ENCODE results near the gene RFC4. TPM values are rescaled to one million over a fixed set of nuclear protein-coding genes. Genes with fewer than 3 reads are reported as not detected.

Gene RFC4
- total RNA-seq, 1 experiment from 2014 or later = 116 TPM

GRCh38 chr3:186754006-186754405 is 52.3 kb downstream of the RFC4 start:
- CTCF ChIA-PET = no interaction called here

GRCh38 chr3:186751480-186751879 is 54.8 kb downstream of the RFC4 start:
- BruUV-seq (replicated peaks) = no TSS peak
- intact Hi-C loops (cut with micrococcal nuclease; ENCODE audit: unreplicated experiment) = no loop called here
- no peaks in the 10 kb centered on the region for H3K36me3 ChIP-seq (ENCODE audit: insufficient read depth, low read length, poor library complexity, severe bottlenecking)
- ChIA-PET CTCF (no interaction called here), POLR2A (ENCODE audit: low non-redundant PET) (no interaction called here)
- H3K4me1 ChIP-seq (ENCODE audit: insufficient read depth, low read length, poor library complexity, severe bottlenecking) = no peaks in the 10 kb centered on the region
- H3K9me3 ChIP-seq (ENCODE audit: low read depth, low read length, poor library complexity, severe bottlenecking) = no peaks in the 10 kb centered on the region
- H3K27me3 ChIP-seq (replicated peaks; ENCODE audit: insufficient read depth, low read depth, low read length, poor library complexity) = no peaks in the 10 kb centered on the region
- TF ChIP-seq CTCF (conservative IDR thresholded peaks at IDR 0.05; ENCODE audit: low read depth, low read length) (no peak), EZH2 (IDR thresholded peaks at IDR 0.05; ENCODE audit: borderline replicate concordance, low read depth, low read length, poor library complexity, severe bottlenecking) (no peak)
- no peak for DNase-seq (ENCODE audit: low spot score)
- H3K27ac ChIP-seq (ENCODE audit: low read depth, low read length, poor library complexity, severe bottlenecking) = no peak overlapping the region
- H3K4me3 ChIP-seq (ENCODE audit: low read depth, low read length, poor library complexity, severe bottlenecking) = no peak overlapping the region

More at GRCh38 chr3:186754006-186754405, 52.3 kb downstream of the RFC4 start:
- Histone ChIP-seq H3K4me3 (ENCODE audit: low read depth, low read length, poor library complexity, severe bottlenecking) (no peak overlapping the region), H3K27ac (ENCODE audit: low read depth, low read length, poor library complexity, severe bottlenecking) (no peak overlapping the region), H3K4me1 (ENCODE audit: insufficient read depth, low read length, poor library complexity, severe bottlenecking) (no peaks in the 10 kb centered on the region), H3K36me3 (ENCODE audit: insufficient read depth, low read length, poor library complexity, severe bottlenecking) (no peaks in the 10 kb centered on the region), H3K9me3 (ENCODE audit: low read depth, low read length, poor library complexity, severe bottlenecking) (no peaks in the 10 kb centered on the region), H3K27me3 (replicated peaks; ENCODE audit: insufficient read depth, low read depth, low read length, poor library complexity) (no peaks in the 10 kb centered on the region)
- intact Hi-C loops (cut with micrococcal nuclease; ENCODE audit: unreplicated experiment) = no loop called here
- POLR2A ChIA-PET (ENCODE audit: low non-redundant PET) = no interaction called here
- BruUV-seq (replicated peaks) = no TSS peak
- no peak for DNase-seq (ENCODE audit: low spot score)
- no peak for TF ChIP-seq EZH2 (IDR thresholded peaks at IDR 0.05; ENCODE audit: borderline replicate concordance, low read depth, low read length, poor library complexity, severe bottlenecking)
- no peak for TF ChIP-seq CTCF (conservative IDR thresholded peaks at IDR 0.05; ENCODE audit: low read depth, low read length)

- Histone ChIP-seq H3K27me3 (replicated peaks; ENCODE audit: insufficient read depth, low read depth, low read length, poor library complexity) (no peaks in the 10 kb centered on the region), H3K36me3 (ENCODE audit: insufficient read depth, low read length, poor library complexity, severe bottlenecking) (no peaks in the 10 kb centered on the region), H3K9me3 (ENCODE audit: low read depth, low read length, poor library complexity, severe bottlenecking) (no peaks in the 10 kb centered on the region), H3K4me3 (ENCODE audit: low read depth, low read length, poor library complexity, severe bottlenecking) (no peak overlapping the region), H3K4me1 (ENCODE audit: insufficient read depth, low read length, poor library complexity, severe bottlenecking) (peaks cover 4% of the 10 kb centered on the region), H3K27ac (ENCODE audit: low read depth, low read length, poor library complexity, severe bottlenecking) (no peak overlapping the region)
- TF ChIP-seq EZH2 (IDR thresholded peaks at IDR 0.05; ENCODE audit: borderline replicate concordance, low read depth, low read length, poor library complexity, severe bottlenecking) = no peak
- no peak for TF ChIP-seq CTCF (conservative IDR thresholded peaks at IDR 0.05; ENCODE audit: low read depth, low read length)
- intact Hi-C loops (cut with micrococcal nuclease; ENCODE audit: unreplicated experiment) = no loop called here
- ChIA-PET CTCF (no interaction called here), POLR2A (ENCODE audit: low non-redundant PET) (no interaction called here)
- no peak for DNase-seq (ENCODE audit: low spot score)
- BruUV-seq (replicated peaks) = no TSS peak
Observed at GRCh38 chr3:186750316-186750715, 56.0 kb downstream of the RFC4 start.
